CD4-positive, alpha-beta T cell treated with Interleukin-15 for 4 hours (primary cell): Measurements from ENCODE around the gene TXNRD3.

Experiments used
- DNase-seq: peaks from one replicate; pipeline ENCODE4 v3.0.0-alpha.2; 2020; ENCODE audit warnings: low spot score

TXNRD3 gene

DNA sequence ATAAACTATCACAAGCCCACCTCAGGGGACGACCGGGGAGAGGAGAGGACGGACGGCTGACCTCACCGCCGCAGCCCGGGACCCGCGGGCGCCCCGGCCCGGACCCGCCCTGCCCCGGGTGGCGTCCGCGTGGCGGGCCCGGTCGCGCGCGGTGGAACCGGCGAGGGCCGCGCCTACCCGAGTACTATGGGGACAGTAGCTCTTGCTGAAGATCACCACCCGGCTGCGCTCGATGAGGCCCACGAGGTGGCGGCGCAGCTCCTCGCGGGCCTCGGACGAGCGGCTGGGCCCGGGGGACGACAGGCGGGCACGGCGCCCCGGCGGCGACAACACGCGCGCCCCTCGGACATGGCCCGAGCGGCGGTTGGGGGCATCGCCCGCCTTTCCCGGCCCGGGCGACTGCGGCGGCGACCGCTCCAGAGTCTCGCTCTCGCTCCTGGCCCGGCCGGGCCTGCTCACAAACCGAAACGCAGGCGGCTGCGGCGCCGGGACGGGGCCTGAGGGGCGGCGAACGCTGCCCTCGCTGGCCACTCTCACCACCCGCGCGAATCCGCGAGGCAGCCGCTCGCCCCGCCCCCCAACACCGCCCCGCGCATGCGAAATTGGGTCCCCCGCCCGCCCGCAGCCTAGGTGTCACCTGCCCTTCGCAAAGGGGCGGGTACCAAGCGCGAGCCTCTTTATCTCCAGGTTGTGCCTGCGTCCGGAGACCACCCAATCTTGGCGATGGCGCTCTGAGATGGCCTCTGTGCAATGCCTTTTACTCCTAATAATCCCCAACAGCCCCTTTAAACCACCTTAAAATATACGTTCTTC lies at the start of gene TXNRD3:
TSS of gene TXNRD3 (minus strand) at position 554 of the 813 bp plus-strand sequence.
- DNase-seq = peak; percentile 61

DNA sequence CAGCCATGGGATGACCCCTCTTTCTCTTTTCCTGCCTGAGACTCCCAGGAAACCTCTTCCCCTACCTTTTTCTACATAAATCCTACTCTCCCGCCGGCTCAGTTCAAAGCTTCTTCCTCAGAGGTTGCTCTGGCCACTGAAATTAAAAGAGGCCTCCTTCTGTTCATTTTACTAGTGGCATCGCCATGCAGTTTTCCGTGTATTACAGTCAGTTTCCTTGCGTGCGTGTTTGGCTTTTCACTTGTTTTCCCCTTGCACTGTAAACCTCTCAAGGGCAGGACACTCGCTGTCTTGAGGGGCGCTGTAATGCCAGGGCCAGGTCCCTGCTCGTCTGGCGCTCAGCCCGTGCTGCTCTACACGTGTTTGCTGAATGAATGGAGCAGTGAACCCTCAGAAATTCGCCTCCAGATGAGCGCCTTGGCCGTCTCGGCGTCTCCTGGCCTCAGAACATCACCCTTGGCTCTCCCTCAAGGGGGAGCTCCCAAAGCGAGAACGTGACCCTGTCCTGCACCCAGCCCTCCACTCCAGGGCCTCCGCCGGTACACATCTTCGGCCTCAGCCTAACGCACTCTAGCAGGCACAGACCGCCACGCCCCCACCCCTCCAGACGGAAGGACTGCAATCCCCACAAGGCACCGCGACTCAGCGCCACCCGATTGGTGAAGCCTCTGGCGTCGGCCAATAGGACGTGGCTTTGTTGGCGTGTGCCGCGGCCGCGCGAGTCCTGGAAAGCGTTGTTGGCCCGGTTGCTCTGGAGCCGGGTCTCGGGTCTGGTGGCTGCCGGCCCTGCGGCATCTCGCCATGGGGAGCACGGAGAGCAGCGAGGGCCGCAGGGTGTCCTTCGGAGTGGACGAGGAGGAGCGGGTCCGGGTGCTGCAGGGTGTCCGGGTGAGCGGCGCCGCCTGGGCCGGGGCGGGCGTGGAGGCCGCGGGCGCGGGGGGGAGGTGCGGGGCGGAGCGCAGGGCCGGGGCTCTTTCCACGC lies 48.9 kb upstream of the TXNRD3 start, which contains the start of gene CHCHD6:
TSS of gene CHCHD6 (plus strand) at position 729 of the 982 bp plus-strand sequence. CDS start at position 802, 73 bp downstream.
- peak; percentile 97 for DNase-seq

DNA sequence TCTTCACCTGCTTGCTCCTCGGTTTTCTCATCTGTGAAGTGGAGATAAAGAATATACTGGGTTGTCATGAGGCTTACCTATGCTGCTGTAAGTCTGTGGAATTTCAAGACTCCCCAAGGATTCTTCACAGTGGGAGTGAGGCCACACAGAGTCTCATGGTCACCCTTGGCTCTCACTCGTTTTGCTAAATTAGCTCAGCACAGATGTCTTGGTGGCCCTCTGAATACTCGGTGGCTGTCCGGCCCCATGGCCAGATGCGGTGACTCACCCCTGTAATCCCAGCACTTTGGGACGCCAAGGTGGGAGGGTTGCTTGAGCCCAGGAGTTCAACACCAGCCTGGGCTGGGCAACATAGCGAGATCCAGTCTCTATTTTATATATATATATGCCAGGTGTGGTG lies 44.1 kb upstream of the TXNRD3 start:
- DNase-seq = no peak

DNA sequence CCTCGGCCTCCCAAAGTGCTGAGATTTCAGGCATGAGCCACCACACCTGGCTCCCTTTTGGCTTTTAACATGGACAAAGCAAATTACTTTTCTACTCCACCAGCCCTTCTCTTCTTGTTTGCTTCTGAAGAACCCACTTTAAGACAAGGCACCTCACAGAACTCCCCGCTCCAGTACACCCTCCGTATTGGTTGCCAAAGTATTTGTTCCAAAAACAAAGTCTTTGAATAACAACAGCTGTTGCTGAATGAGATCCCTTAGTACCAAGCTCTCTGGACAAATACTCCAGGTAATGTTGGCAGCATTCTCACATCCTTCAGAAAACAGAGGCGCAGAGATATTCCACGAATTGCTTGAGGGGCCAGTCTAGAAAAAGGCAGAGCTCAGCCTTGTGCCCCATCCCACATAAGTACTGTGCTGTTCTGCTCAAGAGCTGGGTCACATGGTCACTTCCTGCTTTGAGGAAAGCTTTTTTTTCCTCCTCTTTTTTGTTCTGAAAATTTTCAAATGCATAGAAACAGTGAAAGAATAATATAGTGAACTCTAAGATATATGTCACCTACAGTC lies 41.9 kb upstream of the TXNRD3 start:
- no peak for DNase-seq

DNA sequence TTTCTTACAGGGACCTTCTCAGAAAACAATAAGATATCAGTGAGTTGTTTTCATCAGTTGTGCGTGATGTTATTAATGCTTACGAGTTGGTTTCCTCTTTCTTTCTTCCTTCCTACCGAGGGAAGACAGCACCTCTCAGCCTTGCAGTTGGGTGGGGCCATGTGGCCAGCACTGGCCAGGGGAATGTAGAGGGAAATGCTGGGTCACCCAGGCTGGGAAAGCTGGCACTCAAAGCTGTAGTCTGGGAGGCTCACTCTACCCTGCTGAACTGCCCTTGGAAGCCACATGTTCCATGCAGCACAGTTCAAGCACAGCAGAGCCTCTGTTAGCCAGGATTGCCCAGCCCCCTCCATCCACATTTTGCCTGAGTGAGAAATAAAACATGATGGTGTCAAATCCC lies 39.0 kb upstream of the TXNRD3 start:
- DNase-seq = no peak

DNA sequence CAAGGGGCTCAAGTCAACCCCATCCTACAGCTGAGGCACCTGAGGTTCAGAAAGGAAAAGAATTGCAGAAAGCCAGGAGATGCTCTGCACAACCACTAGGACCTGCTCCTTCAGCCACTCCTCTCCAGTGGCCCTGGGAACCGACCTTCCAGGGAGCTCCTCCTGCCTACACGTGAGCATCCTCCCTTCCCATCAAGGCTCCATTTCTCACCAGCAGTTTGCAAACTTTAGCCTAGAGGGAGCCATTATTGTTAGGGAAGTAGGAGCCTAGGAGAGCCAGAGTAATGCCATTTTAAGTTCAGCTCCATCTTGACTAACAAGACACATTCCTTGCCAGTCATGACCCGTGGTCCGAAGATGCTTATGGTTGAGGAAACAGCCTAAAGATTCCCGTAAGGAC lies 37.9 kb upstream of the TXNRD3 start:
- no peak for DNase-seq

DNA sequence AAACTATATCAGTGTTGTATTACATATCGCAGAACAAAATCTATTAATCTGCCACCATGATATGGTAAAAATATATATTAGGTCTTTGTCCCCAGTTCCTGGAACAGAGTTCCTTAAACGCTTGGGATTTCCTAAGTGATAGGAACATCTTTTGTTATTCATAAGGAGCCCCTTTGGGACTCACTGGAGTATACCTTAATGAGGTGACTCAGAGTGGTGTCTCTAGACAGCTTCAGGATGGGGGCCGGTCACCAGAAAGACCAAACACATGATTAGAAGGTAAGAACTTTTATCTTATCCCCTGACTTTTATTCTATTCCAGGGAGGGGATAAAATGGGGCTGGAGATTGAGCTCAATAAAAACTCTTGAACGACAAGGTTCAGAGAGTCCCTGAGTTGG lies 36.8 kb upstream of the TXNRD3 start:
- DNase-seq = no peak

DNA sequence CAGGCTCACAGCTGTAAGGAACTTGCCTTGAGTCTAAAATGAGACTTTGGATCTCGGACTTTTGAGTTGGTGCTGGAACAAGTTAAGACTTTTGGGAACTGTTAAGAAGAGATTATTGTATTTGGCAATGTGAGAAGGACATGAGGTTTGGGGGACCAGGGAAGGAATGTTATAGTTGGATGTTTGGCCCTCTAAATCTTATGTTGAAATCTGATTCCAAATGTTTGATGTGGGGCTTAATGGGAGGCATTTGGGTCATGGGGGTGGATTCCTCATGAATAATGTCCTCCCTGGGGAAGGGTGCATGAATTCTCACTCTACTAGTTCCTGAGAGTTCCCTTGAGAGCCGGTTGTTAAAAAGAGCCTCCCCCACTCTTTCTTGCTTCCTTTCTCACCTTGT lies 30.6 kb upstream of the TXNRD3 start:
- no peak for DNase-seq

DNA sequence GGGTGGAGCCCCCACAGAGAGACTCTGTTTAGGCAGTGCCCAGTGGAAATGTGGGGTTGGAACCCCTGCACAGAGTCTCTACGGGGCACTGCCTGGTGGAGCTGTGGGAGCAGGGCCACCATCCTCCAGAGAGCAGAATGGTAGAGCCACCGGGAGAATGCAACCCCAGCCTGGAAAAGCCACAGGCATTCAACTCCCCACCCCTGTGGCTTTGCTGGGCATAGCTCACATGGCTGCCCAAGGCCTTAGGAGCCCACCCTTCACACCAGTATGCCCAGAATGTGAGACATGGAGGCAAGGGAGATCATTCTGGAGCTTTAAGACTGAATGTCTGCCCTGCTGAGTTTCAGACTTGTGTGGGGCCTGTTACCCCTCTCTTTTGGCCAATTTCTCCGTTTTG lies 30.1 kb upstream of the TXNRD3 start:
- no peak for DNase-seq

DNA sequence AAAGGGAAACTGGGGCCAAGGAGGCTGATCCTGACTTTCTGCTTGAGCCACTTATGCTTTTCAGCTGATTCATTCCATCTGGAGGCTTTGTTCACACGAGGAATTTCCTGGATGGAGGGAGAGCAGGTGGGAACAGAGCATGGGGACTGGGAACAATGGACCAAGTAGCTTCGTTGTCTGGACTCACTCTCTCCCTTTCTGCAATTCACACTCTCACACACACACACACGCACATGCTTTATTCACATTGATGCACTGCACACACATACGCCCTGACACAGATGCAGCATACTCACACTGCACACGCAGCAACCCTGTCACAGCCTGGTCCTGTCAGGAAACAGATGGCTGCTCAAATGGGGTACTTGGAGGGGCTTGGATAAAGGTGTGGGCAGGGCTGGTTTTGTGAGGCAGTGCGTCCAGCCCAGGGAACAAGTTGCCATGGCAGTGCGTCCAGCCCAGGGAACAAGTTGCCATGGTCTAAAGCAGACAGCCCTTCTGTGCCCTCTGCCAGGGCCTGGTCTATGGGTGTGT lies 29.4 kb upstream of the TXNRD3 start:
- DNase-seq = no peak

DNA sequence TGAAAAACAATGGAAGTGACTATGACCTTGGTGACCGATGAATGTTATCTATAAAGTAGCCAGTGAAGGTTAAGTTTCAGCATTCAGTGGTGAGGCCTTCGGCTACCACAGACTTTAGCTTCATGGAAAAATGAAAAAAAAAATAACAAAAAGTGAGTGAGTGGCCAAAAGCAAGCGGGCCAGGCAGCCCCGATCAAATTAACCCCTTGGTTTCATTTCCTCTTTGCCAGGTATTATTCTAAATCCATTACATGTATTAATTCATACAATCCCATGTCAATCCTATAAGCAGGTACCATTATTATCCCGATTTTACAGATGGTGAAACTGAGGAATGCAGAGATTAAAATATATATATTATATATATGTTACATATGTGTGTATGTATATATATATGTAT lies 28.1 kb upstream of the TXNRD3 start:
- no peak for DNase-seq

DNA sequence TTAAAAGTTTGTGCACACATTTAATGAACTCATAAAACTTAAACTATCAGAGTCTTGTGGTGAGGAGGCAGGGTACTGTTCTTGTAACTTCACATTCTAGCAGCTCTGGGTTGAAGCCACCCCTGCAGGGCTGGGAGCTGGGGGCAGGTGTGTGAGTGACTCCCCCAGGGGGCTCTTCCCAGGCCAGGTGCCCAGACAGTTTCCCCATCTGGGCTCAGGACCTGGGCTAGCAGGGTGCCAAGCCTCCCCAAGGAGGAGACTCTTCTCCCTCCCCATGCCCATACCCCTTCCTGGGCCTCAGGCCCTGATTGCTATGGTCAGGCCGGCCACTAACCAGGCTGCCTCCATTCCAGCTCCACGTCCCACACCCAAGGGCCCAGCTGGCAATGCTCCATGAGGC lies 27.1 kb upstream of the TXNRD3 start:
- no peak for DNase-seq

DNA sequence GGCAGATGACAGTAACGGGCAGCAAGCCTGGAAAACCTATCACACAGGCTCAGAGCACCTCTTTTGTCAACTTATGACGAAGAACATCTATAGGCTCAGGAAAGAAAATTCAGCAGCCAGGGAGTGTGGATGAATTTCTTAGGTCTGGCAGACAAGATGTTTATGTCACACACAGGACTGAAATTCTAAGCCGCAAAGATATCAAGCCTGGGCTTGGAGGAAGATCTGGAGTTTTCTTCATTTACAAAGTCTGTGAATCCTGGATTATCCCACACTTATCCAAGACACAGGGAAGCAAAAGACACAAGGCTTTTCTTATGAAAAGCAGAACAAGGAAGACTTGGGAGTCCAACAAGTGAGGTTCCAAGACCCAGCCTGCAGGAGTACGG lies 25.7 kb upstream of the TXNRD3 start:
- no peak for DNase-seq

DNA sequence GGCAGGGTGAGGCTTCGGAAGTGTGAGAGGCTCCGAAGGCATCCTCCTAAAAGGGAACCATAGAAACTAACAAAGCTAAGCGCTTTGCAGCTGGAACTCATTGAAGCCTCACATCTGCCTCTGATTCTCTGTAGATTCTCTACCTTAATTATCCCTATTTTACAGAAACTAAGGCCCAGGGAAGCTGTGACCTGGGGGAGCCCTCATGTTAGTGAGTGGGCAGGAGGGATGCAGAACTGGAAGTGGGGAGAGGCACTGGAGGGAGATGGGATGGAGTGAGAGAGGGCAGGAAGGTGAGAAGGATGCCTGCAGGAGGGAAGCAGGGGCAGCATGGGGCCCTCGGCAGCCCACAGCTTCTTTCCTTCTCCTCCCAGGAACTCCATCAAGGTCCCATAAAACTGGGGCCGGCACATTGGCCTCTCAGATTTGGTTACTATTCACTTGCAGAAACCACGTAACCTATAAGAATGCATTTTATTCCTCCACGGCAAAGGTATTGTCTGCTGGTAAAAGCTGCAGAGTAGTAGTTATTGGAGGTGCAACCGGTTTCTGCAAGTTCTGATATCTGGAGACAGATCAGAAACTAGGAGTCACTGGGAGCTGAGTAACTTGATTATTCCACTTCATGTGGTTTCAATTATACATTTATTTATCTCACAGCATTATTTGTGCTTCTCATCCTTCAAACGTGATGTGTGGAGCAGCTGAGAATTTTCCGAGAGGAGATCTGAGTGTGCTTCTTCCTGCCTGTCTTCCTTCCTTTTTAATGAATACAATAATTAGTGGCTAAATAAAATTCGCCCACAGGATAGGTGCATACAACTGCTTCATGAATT lies 25.1 kb upstream of the TXNRD3 start:
- no peak for DNase-seq

DNA sequence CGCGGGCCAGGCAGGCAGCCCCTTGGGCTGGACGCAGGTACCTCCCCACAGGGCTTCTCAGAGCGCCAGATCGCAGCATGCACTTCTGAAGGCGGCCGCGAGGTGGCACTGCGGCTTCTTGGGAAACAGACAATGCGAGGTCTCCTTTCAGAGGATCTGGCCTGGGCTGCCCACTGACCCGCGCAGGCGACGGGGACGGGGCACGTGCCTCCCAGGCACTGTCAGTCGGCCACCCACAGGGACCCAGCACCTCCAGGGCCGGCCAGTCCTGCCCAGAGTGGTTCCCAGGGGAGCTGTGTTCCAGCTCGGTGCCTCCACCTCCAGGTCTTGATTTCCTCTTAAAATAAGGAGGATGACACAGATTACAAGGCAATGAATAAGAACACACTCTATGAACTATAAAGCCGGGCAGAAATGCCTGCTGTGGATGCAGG lies 24.4 kb upstream of the TXNRD3 start:
- peak; percentile 75 for DNase-seq

DNA sequence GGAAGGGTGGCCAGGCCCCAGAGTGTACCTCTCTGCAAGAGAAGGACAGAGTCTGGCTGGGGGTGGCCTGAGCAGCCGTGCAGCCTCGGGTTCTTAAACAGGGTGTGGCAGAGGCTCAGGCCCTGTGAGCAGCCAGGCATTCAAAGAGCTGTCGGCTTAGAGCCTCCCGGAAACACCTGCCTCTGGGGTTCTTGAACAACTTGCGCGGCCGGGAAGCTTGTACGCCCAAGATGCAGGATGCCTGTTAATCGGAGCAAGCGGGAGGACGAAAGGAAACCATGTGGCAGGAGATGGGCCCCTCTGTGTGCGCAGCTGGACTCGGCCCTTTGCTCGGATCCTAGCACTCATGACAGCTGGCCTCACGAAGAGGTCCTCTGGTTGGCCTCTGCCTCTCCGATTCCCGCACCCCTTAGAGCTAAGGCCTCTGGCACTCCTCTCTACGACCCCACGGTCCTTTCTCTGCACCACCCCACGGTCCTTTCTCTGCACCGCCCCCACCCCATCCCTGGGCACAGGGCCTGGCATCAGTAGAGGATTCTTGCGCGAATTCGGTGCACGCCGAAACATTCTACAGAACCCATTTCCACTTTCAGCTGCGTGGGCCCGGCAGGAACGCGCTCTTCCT lies 23.9 kb upstream of the TXNRD3 start:
- DNase-seq = no peak

DNA sequence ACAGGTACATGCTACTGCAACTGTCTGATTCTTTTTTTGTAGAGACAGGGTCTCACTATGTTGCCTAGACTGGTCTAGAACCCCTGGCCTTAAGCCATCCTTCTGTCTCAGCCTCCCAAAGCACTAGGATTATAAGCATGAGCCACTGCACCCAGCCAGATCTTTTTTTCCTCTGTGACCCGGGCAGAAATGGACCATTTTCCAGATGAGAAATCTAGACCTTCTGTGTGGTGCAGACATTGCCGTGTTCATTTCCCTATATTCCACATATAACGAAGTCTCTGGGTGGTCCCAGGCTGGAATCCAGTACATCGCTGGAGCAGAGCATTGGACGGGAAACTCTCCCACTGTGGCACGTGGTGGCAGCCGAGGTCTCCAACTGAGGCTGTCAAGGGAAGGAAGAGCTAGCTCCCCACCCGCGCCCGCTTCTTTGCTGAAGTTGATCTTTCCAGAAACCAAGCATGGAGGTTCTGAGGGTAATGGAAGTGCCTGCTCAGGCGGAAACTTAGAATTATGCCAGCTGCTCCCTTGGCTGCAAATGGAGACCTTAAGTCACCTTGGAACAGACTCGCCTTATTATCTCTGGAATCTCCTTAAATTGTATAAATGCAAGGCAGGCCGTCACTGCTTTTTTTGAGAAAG lies 23.1 kb upstream of the TXNRD3 start:
- no peak for DNase-seq

DNA sequence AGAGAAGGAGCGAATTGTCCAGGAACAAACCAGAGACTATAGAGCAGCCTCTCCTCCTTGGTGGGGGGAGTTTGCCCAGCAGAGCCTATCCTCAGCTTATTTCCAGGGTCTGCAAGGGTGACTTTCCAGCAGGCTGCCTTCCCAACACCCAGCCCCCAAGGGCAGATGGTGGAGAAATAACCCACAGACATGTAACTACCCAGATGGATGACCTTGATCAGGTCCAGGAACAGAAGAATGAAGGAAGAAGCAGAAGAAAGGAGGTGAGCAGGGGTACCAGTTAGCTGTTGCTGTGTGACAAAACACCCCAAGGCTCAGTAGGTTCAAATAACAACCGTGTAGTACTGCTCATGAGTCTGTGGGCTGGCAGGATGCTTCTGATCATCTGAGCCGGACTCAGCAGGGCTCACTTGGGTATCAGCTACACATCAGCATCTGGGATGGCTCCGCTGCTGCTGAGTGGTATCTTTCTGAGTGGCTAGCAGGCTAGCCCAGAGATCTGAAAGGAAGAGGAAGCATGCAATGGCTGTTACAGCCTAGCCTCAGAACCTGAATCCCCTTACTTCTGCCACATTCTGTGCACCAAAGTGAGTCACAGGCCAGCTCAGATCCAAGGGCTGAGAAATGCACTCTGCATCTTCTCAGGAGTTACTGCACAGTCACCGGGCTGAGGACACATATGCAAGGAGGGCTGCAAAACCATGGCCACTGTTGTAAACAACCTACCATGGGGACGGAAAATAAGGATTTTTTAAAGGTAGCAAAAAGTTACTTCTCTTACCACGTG lies 22.2 kb upstream of the TXNRD3 start:
- no peak for DNase-seq

DNA sequence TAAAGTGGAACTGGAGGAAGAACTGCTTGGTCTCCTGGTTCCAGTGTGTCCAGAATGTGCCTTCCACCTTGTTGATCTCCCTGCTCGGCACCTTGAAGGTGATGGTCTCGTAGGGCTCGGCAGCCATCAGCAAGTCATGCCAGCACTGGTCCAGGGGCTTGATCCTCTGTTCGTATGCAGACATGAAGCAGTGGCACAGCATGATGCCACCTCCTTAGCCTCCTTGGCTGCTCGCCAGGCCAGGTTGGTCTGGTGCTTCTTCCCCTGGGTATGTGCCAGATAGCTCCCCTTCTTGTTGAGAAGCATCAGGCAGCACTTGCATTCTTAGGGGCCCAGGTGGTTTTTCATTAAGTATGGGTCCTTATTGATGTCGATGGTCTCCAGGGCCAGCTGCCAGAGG lies 17.8 kb upstream of the TXNRD3 start:
- no peak for DNase-seq

DNA sequence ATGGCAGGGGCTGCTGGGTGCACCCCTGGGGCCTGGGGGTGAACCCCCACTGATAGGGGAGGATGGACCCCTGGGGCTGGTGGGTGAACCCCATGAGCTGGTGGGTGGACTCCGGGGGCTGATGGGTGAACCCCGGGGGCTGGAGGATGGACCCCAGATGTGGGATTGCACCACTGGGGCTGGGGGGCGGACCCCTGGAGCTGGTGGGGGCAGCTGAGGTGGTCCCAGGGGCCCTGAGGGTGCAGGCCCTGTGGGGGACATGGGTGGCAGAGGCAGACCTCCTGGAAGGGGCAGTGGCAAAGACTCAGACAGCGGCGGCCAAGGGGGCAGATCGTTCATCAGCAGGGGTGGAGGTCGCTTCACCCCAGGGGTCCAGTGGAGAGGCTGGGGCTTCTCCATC lies 17.4 kb upstream of the TXNRD3 start:
- no peak for DNase-seq
